Measurements from ENCODE around the gene OPA1. TPM values are rescaled to one million over a fixed set of nuclear protein-coding genes. Genes with fewer than 3 reads are reported as not detected.

The OPA1 gene
- total and polyA plus RNA-seq, 4 donors, result 13.3 to 56.5 (median 40.1) TPM

- DNase-seq (no peak), ATAC-seq (ENCODE audit: low FRiP score) (no peak)
- 82 to 84% methylated on average over 5 of the region's 5 CpGs for WGBS, 2 donors
- no peaks in the 10 kb centered on the region for H3K9me3 ChIP-seq (ENCODE audit: control insufficient read depth, low read length)
- no peak overlapping the region for H3K27ac ChIP-seq (ENCODE audit: low read depth in 1 of 2, low read length in 2 of 2)
- no peak overlapping the region for H3K4me3 ChIP-seq (ENCODE audit: low read length in 2 of 2)
- peaks cover 0 to 2% of the 10 kb centered on the region in 2 donors for H3K36me3 ChIP-seq (ENCODE audit: control insufficient read depth in 1 of 2, insufficient read depth in 2 of 2, low read length in 1 of 2)
- H3K27me3 ChIP-seq (ENCODE audit: control insufficient read depth in 1 of 2, insufficient read depth in 2 of 2, low read length in 1 of 2), result no peaks in the 10 kb centered on the region
- intact Hi-C loops (cut with DNase I), result no loop called here
- no peaks in the 10 kb centered on the region for H3K4me1 ChIP-seq (ENCODE audit: control insufficient read depth in 1 of 2, insufficient read depth in 2 of 2, low read length in 2 of 2)
These were observed 100.8 kb downstream of the OPA1 start for GRCh38 chr3:193693774-193694173.

DNA sequence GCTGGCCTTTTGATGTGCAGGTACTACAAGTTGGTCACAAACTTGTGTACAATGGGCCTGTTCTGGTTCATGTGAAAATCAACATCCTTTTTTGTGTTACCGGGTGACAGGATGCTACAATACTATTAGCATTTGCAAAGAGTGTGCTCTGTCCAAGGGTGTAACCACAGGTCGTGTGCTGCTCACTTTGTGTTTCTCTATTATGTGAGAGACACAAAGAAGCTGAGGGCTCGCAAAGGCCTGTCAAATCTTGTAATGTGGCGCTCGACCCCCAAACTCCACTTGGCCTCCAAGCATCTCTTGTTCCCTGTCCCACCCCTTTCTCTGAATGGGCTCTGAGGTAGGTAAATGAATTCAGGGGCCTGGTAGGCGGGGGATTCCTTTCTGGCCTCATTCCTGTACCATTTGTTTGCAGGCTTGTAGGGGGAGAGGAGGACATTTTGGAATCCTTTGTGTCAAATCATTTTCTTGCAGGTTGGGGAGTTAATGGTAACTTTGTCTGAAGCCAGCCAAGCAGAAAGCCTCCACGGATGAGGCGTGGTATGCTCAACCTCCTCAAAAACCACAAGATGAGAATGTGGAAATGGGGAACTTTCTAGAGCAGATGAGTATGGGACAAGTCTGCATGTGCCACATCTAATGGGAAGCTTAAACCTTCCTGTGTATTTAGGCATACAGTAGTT lies 109.1 kb downstream of the OPA1 start:
- ATAC-seq (ENCODE audit: low FRiP score) (no peak), DNase-seq (no peak)
- Histone ChIP-seq H3K9me3 (ENCODE audit: control insufficient read depth, low read length) (no peaks in the 10 kb centered on the region), H3K36me3 (ENCODE audit: control insufficient read depth in 1 of 2, insufficient read depth in 2 of 2, low read length in 1 of 2) (no peaks in the 10 kb centered on the region), H3K4me3 (ENCODE audit: low read length in 2 of 2) (no peak overlapping the region), H3K4me1 (ENCODE audit: control insufficient read depth in 1 of 2, insufficient read depth in 2 of 2, low read length in 2 of 2) (peaks cover 0 to 1% of the 10 kb centered on the region in 2 donors), H3K27ac (ENCODE audit: low read depth in 1 of 2, low read length in 2 of 2) (peak overlapping the region in 1 of 2 donors; percentile 40), H3K27me3 (ENCODE audit: control insufficient read depth in 1 of 2, insufficient read depth in 2 of 2, low read length in 1 of 2) (no peaks in the 10 kb centered on the region)
- intact Hi-C loops (cut with DNase I), result loop anchor here in 1 of 2 donors (5.0 kb wide), 1 partner anchor 35 kb away; no protein-coding TSS in a partner anchor
- 91 to 93% methylated on average over 8 of the region's 8 CpGs for WGBS, 2 donors

- peak; percentile 71 for ATAC-seq (ENCODE audit: low FRiP score)
- intact Hi-C loops (cut with DNase I), result loop anchor here in 1 of 2 donors (5.0 kb wide), 1 partner anchor 36 kb away; no protein-coding TSS in a partner anchor
These were observed 110.0 kb downstream of the OPA1 start for GRCh38 chr3:193702967-193703366.

GRCh38 chr3:193704431-193704830 lies 111.4 kb downstream of the OPA1 start:
- H3K27ac ChIP-seq (ENCODE audit: low read depth in 1 of 2, low read length in 2 of 2), result peak overlapping the region in 1 of 2 donors; percentile 0
- intact Hi-C loops (cut with DNase I), result loop anchor here in 1 of 2 donors (5.0 kb wide), 1 partner anchor 37 kb away; no protein-coding TSS in a partner anchor
- H3K36me3 ChIP-seq (ENCODE audit: control insufficient read depth in 1 of 2, insufficient read depth in 2 of 2, low read length in 1 of 2), result no peaks in the 10 kb centered on the region
- no peaks in the 10 kb centered on the region for H3K27me3 ChIP-seq (ENCODE audit: control insufficient read depth in 1 of 2, insufficient read depth in 2 of 2, low read length in 1 of 2)
- WGBS, 2 donors, result 37 to 39% methylated on average over 5 of the region's 5 CpGs
- ATAC-seq (ENCODE audit: low FRiP score) (no peak), DNase-seq (no peak)
- no peak overlapping the region for H3K4me3 ChIP-seq (ENCODE audit: low read length in 2 of 2)
- H3K4me1 ChIP-seq (ENCODE audit: control insufficient read depth in 1 of 2, insufficient read depth in 2 of 2, low read length in 2 of 2), result peaks cover 0 to 1% of the 10 kb centered on the region in 2 donors
- H3K9me3 ChIP-seq (ENCODE audit: control insufficient read depth, low read length), result no peaks in the 10 kb centered on the region

More at GRCh38 chr3:193702967-193703366, 110.0 kb downstream of the OPA1 start:
- H3K27me3 ChIP-seq (ENCODE audit: control insufficient read depth in 1 of 2, insufficient read depth in 2 of 2, low read length in 1 of 2), result no peaks in the 10 kb centered on the region
- H3K36me3 ChIP-seq (ENCODE audit: control insufficient read depth in 1 of 2, insufficient read depth in 2 of 2, low read length in 1 of 2), result no peaks in the 10 kb centered on the region
- no peaks in the 10 kb centered on the region for H3K9me3 ChIP-seq (ENCODE audit: control insufficient read depth, low read length)
- no peak for DNase-seq
- peak overlapping the region in 1 of 2 donors; percentile 91 for H3K27ac ChIP-seq (ENCODE audit: low read depth in 1 of 2, low read length in 2 of 2)
- no peak overlapping the region for H3K4me3 ChIP-seq (ENCODE audit: low read length in 2 of 2)
- 5 to 8% methylated on average over 3 of the region's 3 CpGs for WGBS, 2 donors
- H3K4me1 ChIP-seq (ENCODE audit: control insufficient read depth in 1 of 2, insufficient read depth in 2 of 2, low read length in 2 of 2), result peaks cover 0 to 1% of the 10 kb centered on the region in 2 donors

GRCh38 chr3:193708270-193708669 lies 115.3 kb downstream of the OPA1 start:
- H3K27ac ChIP-seq (ENCODE audit: low read depth in 1 of 2, low read length in 2 of 2), result no peak overlapping the region
- no peak for ATAC-seq (ENCODE audit: low FRiP score)
- DNase-seq, result no peak
- 76 to 81% methylated on average over 3 of the region's 3 CpGs for WGBS, 2 donors
- no peaks in the 10 kb centered on the region for H3K36me3 ChIP-seq (ENCODE audit: control insufficient read depth in 1 of 2, insufficient read depth in 2 of 2, low read length in 1 of 2)
- no peaks in the 10 kb centered on the region for H3K4me1 ChIP-seq (ENCODE audit: control insufficient read depth in 1 of 2, insufficient read depth in 2 of 2, low read length in 2 of 2)
- H3K4me3 ChIP-seq (ENCODE audit: low read length in 2 of 2), result no peak overlapping the region
- intact Hi-C loops (cut with DNase I), result no loop called here
- H3K9me3 ChIP-seq (ENCODE audit: control insufficient read depth, low read length), result no peaks in the 10 kb centered on the region
- no peaks in the 10 kb centered on the region for H3K27me3 ChIP-seq (ENCODE audit: control insufficient read depth in 1 of 2, insufficient read depth in 2 of 2, low read length in 1 of 2)

DNA sequence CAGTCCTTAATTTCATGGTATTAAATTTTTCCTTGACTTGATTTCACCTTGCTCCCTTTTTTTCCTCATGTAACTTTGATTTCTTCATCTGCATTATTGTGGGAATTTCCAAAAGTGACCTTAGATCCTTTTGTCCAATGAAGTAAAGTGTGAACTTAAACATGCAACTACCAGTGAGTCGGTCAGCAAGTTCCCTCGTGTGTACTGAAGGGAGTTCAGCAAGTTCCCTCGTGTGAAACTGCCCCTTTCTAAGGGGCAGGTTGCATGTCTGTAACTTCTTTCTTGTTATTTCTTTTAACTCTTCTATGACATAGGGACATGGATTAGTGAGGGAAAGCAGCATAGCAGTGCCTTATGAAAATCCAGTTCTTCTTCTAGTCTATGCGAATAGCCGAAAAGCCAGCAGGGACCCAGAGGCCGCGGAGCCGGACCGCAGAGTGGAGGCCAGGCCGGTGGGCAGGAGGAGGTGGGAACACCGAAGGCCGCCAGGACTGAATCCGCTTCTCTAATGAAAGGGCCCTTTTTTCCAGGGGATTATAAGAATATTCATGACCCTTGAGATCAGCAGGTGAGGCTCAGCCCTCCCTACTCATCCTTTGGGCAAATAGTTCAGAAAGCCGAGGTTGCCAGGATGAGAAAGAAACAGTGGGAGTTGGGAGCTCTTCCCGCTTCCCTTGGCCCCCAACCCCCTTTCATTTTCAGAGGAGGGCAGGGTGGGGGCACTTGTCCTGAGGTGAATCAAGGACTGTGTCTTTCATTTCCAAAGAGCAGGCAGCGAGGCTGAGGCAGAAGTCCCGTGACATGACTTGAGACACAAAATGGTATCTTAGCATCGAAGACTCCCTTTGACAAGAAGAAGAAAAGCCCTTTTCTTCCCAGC lies 117.5 kb downstream of the OPA1 start:
- Histone ChIP-seq H3K27me3 (ENCODE audit: control insufficient read depth in 1 of 2, insufficient read depth in 2 of 2, low read length in 1 of 2) (no peaks in the 10 kb centered on the region), H3K9me3 (ENCODE audit: control insufficient read depth, low read length) (peaks cover 2% of the 10 kb centered on the region), H3K27ac (ENCODE audit: low read depth in 1 of 2, low read length in 2 of 2) (no peak overlapping the region), H3K4me3 (ENCODE audit: low read length in 2 of 2) (no peak overlapping the region), H3K4me1 (ENCODE audit: control insufficient read depth in 1 of 2, insufficient read depth in 2 of 2, low read length in 2 of 2) (no peaks in the 10 kb centered on the region), H3K36me3 (ENCODE audit: control insufficient read depth in 1 of 2, insufficient read depth in 2 of 2, low read length in 1 of 2) (no peaks in the 10 kb centered on the region)
- DNase-seq, result no peak
- 87% methylated on average over 18 of the region's 18 CpGs for WGBS, 2 donors
- intact Hi-C loops (cut with DNase I), result no loop called here
- ATAC-seq (ENCODE audit: low FRiP score), result no peak

DNA sequence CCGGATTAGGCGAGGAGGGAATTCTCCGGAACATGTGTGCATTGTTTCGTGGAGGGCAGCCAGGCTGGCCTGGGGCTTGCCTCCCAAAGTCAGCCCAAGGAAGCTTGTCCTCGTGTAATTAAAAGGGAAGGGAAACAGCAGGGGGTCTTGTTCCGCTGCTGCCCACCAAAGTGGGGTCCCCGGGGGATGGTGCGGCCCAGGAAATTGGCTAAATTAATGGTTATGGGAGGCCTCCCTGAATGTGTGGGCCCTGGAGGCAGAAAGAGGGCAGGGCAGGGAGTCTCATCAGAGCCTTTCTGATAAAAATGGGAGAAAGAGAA lies 118.1 kb downstream of the OPA1 start:
- 88% methylated on average over 8 of the region's 8 CpGs for WGBS, 2 donors
- no peak overlapping the region for H3K4me3 ChIP-seq (ENCODE audit: low read length in 2 of 2)
- ATAC-seq (ENCODE audit: low FRiP score) (no peak), DNase-seq (no peak)
- H3K27ac ChIP-seq (ENCODE audit: low read depth in 1 of 2, low read length in 2 of 2), result no peak overlapping the region
- H3K9me3 ChIP-seq (ENCODE audit: control insufficient read depth, low read length), result peaks cover 2% of the 10 kb centered on the region
- intact Hi-C loops (cut with DNase I), result no loop called here
- H3K27me3 ChIP-seq (ENCODE audit: control insufficient read depth in 1 of 2, insufficient read depth in 2 of 2, low read length in 1 of 2), result no peaks in the 10 kb centered on the region
- H3K36me3 ChIP-seq (ENCODE audit: control insufficient read depth in 1 of 2, insufficient read depth in 2 of 2, low read length in 1 of 2), result no peaks in the 10 kb centered on the region
- no peaks in the 10 kb centered on the region for H3K4me1 ChIP-seq (ENCODE audit: control insufficient read depth in 1 of 2, insufficient read depth in 2 of 2, low read length in 2 of 2)

GRCh38 chr3:193711523-193711963 lies 118.5 kb downstream of the OPA1 start:
- 86 to 90% methylated on average over 9 of the region's 9 CpGs for WGBS, 2 donors
- Histone ChIP-seq H3K9me3 (ENCODE audit: control insufficient read depth, low read length) (peaks cover 2% of the 10 kb centered on the region), H3K27ac (ENCODE audit: low read depth in 1 of 2, low read length in 2 of 2) (no peak overlapping the region), H3K4me1 (ENCODE audit: control insufficient read depth in 1 of 2, insufficient read depth in 2 of 2, low read length in 2 of 2) (no peaks in the 10 kb centered on the region), H3K4me3 (ENCODE audit: low read length in 2 of 2) (no peak overlapping the region), H3K36me3 (ENCODE audit: control insufficient read depth in 1 of 2, insufficient read depth in 2 of 2, low read length in 1 of 2) (no peaks in the 10 kb centered on the region), H3K27me3 (ENCODE audit: control insufficient read depth in 1 of 2, insufficient read depth in 2 of 2, low read length in 1 of 2) (no peaks in the 10 kb centered on the region)
- DNase-seq (no peak), ATAC-seq (ENCODE audit: low FRiP score) (peak; percentile 7)
- intact Hi-C loops (cut with DNase I), result no loop called here
